Dedifferentiated amniotic fluid mesenchymal stem cell (primary cell): ENCODE results near the gene CDYL.

Experiments used
- DNase-seq: peaks from one replicate; pipeline ENCODE4 v3.0.0-alpha.2; 2016; ENCODE audit errors: extremely low spot score

Gene CDYL

DNA sequence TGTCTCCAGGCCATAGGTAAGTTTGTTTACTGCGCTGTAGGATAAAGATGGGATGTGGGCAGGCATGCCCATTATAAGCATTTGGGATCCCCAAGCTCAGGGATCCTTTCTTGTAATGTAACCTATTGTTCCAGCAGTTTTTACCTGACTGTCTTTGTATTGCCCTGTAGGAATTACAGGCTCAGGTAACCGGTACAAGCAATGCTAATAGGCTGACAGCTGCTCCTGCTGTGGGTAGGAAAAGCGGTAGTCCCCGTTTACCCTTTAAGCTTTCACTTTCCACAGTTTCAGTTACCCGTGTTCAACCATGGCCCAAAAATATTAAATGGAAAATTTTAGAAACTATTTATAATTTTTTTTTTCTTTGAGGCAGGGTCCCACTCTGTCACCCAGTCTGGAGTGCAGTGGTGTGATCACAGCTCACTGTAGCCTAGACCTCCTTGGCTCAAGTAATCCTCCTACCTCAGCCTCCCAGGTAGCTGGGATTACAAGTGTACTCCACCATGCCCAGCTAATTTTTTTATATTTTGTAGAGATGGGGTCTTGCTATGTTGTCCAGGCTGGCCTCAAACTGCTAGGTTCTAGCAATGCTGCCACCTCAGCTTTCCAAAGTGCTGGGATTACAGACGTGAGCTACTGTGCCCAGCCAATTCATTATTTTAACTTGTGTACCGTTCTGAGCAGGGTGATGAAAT is 108.6 kb downstream of the CDYL start:
- no peak for DNase-seq

GRCh38 chr6:4885341-4885933 is 109.2 kb downstream of the CDYL start:
- no peak for DNase-seq

GRCh38 chr6:4888841-4889240 is 112.6 kb downstream of the CDYL start:
- no peak for DNase-seq

DNA sequence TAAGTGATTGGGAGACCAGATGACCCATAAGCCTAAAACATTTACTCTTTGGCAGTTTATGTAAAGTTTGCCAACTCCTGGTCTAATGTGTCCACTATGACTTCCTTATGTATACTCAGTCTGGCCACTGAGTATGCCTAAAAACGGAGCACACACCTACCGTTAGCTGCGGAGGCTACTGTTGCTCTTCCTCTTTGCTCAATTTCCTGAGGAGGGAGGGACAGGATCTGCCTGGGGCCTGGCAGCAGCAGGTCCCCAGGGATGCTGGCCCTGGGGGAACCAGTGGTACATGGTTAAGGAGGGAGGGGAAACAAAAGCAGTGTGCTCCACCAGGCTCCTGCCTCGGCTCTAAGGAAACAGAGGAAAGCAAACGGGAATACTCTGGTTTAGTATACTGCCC is 113.5 kb downstream of the CDYL start:
- DNase-seq = no peak

DNA sequence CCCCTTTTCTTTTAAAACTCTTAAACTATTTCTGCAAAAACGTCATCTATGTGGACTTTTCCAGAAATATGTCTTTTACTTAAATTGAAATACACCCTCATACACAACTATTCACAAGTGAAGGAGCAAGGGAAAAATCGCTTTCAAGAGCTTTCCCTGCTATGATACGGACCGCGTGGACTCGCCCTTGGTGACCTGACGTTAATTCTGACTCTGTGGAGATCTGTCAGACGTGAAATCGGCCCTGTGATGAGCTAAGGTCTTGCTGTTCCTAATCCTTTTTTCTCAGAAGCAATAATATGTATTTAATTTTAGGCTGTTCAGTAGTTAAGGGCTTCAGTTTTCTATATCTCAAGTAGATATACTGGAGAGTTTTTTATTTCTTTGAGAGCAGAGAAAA is 114.0 kb downstream of the CDYL start:
- DNase-seq = no peak

DNA sequence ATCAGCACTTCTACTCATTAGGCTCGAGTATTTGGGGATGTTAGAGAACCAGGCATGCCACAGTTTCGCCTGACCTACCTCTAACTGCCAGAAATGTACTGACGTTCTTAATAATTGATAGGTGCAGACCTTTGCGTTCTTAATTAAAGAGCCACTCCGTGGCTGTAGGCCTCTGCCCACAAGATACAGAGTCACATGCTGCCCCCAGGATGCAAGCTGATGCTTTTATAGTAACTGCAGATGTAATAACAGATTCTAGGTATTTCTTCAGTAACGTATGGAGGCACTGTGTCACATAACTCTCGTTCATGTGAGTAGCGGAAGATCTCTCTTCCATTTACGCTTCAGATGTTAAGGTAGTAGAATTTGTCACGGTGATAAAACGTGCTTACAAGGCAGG is 114.4 kb downstream of the CDYL start:
- DNase-seq = no peak

DNA sequence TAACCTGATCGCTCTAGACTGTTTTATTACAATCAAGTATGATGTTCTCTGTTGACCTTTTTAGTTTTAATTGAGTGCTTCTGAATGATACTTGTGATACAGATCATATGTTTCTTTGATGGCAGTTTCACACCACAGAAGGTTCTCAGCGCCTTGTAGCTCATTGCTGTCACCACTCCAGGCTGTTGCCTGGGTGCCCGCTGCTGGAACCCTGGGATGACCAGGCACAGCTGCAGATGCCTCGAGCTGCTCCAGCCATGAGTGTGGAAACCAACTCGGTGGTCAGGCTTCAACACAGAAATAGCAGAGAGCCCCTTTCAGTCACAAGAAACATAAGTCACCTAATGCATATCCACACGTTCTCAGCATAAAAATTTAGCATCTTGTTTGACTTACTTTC is 114.9 kb downstream of the CDYL start:
- no peak for DNase-seq

GRCh38 chr6:4892785-4893485 is 116.7 kb downstream of the CDYL start:
- DNase-seq = no peak

DNA sequence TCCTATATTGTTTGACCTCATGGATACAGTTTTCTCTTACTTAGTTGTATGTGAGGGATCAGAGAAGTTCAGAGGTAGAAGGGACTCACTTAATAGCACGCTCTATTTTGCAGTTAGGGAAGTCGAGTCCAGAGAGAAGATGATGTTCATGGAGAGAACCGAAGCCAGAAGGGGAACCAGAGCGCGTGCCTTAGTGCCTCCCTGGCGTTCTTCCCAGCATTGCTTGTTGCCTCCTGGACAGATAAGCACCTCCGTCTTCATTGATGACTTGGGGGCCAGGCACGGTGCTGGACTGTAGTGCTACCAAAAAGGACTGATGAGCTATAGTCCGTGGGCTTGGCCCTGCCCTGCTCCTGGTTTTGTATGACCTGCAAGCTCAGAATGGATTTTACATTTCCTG is 117.8 kb downstream of the CDYL start:
- DNase-seq = no peak

- DNase-seq = no peak
Observed at GRCh38 chr6:4895971-4896370, 119.8 kb downstream of the CDYL start.

GRCh38 chr6:4896401-4896800 is 120.2 kb downstream of the CDYL start:
- no peak for DNase-seq

DNA sequence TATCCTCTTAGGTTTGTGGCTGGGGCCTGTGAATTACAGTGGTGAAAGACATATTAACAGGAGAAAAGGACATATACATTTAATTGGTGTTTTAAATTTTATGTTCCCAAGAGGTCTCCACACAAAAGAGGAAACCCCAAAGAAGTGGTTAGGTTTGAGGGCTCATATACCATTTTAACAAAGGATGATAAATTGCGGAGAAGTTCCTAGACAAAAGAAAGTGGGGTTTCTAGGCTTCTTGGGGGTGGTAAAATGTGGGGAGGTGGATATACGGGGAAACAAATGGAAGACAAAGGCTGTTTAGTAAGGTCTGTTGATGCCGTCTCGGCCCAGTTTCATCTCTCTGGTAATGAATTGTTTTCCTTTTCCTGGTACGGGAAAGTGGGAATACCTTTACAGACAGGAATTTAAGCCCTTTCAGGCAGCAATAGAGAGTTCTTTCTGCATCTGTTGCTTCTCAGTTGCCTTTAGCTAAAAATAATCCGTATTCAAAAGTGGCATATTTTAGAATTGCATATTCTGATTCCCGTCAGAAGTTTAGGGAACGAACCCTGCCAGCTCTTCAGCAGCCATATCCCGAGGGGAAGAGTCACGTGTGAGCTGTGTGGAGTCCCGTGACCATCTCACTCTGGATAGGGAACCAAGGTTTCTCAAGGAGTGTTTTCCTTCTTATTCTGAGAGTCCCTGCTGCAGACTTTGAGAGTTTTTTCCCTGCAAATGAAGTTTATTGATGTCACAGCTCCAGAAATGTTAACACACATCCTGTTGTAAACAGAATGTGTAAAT is 123.2 kb downstream of the CDYL start:
- DNase-seq = no peak

GRCh38 chr6:4901386-4902061 is 125.3 kb downstream of the CDYL start:
- DNase-seq = no peak

DNA sequence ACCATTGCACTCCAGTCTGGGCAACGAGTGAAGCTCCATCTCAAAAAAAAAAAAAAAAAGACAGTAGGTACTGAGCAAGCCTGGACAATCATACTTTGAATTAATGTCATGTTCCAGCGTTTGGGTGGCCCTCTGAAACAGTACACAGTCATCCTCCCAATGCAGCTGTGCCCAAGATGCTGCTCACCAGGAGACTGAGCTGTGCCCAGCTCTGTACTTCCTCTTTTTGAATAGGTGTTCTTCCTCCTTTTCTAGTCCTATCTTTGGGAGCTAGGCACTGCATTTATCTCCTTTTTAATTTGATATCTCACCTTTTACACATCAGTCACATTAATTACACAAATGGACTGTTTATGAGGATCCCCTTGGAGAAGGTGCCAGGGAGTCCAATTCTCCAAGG is 126.2 kb downstream of the CDYL start:
- no peak for DNase-seq

- DNase-seq = no peak
Observed at GRCh38 chr6:4903121-4903520, 126.9 kb downstream of the CDYL start.

- no peak for DNase-seq
Observed at GRCh38 chr6:4903751-4904370, 127.7 kb downstream of the CDYL start.

DNA sequence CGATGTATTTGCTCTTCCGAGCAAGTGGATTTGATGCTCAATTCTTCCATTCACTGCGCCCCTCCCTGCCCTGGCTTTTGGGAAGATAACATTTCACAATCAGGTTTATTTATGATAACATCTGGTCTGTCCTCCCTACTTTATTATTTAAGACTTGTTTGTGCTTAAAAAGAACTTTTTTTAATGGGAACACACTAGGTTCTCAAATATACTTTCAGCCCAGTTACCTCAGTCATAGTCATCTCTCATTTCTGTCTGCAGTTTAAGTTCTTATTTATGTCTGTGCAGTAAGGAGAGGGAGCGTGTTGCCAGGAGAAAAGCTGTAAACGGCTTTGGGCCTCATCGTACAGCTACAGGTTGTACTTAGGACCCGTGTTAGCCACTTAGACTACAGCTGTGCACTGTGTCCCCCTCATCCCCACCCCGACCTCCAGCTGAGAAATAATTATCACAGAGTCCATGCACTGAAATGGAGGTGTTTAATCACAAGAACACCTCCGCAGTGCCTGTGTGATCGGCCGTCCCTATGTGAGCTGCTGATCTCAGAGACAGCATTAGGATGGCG is 128.3 kb downstream of the CDYL start:
- no peak for DNase-seq

DNA sequence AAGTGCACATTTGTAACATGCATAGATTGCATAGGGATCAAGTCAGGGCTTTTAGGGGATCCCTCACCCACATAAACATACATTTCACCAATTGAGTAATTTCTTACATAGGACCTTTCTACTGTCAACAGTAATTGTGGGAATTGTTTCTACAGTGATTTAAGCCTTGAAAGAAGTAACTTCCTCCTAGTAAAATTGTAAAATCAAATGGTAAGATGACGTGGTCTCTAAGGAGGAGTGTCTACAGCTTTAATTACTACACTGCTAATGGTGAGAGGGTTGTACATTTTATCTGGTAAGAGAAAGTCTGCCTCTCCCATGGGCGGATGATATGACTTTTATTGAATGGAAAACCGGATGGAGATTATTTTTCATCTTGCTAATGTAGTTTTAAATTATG is 129.6 kb downstream of the CDYL start:
- DNase-seq = no peak

DNA sequence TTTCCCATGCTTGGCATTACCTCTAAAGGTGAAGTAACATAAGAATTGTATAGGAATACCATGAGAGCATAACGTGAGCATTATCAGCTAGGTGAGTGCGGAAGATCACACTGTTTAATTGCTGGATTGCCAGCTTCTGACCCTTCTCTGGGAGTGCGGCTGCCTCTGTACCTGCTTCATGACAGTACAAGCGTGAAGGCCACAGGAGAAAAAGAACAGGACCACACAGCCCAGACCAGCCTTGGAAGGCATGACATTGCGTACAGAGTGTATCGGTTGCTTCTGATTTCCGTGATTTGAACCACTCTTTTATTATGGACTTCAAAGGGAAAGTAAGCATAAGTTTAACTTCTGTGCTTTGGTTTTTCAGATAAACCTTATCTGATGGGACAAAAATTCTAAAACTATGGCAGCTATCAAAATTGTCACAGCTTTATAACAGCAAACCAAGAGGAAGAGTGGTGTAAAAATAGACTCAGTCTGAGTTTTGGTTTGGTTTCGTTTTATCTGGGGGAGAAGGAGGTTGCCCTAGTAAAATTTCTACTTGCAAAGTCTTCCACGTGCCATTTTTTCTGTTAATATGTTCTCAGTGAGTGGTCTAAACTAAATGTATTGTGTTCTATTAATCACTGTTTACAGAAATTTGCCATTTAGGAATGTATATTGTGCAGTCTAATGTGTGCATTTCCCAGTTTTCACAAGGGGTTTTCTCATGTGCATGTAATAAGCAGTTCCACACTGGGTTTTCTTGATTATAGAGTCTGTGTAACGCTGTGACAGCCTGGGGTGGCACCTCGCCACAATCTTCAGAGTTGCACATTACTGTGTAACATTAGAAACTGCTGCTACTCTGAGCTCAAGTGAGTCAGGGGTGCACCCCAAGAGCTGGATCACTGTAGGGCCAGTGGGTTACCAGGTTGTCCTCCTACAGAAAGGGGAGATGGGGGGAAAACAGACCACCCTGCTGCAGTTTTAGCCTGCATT is 130.4 kb downstream of the CDYL start:
- DNase-seq = no peak

DNA sequence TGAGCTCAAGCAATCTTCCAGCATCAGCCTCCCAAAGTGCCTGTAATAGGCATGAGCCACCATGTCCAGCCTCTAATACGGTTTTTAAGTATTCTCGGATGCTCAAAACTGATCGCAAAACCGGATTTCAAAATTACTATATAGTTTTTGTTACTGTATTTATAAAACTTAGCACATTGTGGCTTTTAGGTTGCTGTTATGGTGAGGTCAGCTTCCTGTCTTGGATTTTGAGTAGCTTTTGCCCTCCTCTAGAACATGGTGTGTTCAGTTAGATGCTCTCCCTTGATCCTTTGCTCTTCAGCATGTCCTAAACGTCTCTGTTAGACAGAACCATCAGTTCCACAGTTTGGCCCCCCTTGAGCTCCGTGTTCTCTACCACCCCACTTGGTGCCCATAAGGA is 131.4 kb downstream of the CDYL start:
- DNase-seq = no peak
